Measurements from ENCODE around the gene CD109. TPM values are rescaled to one million over a fixed set of nuclear protein-coding genes. Genes with fewer than 3 reads are reported as not detected.

Gene CD109
- total RNA-seq, result 7.6 TPM
- long read RNA-seq, partial matches to known transcripts, result 3 of 6 reads
- long read RNA-seq, other reads (novel, unspliced or antisense), result 3 of 6 reads

GRCh38 chr6:73695619-73696421 is at the start of gene CD109:
TSS of gene CD109 (plus strand) at chr6:73696203. CDS start at chr6:73696216, 13 bp downstream.
- intact Hi-C loops (cut with micrococcal nuclease), result no loop called here
- ATAC-seq, result peak; percentile 94
- DNase-seq, result peak; percentile 68

GRCh38 chr6:73648166-73648565 is 47.8 kb upstream of the CD109 start:
- intact Hi-C loops (cut with micrococcal nuclease), result no loop called here
- ATAC-seq (no peak), DNase-seq (no peak)

GRCh38 chr6:73649783-73650182 is 46.2 kb upstream of the CD109 start:
- DNase-seq, result no peak
- intact Hi-C loops (cut with micrococcal nuclease), result no loop called here
- no peak for ATAC-seq

GRCh38 chr6:73652637-73653570 is 43.1 kb upstream of the CD109 start:
- intact Hi-C loops (cut with micrococcal nuclease), result no loop called here
- DNase-seq (peak; percentile 63), ATAC-seq (peak; percentile 67)

GRCh38 chr6:73653571-73654424 is 42.2 kb upstream of the CD109 start, which contains the start of gene SLC17A5:
TSS of gene SLC17A5 (minus strand) at chr6:73653992. CDS start at chr6:73653886, 106 bp downstream.
- ATAC-seq (peak; percentile 99), DNase-seq (peak; percentile 97)
- intact Hi-C loops (cut with micrococcal nuclease), result no loop called here

- intact Hi-C loops (cut with micrococcal nuclease), result no loop called here
- DNase-seq, result no peak
- no peak for ATAC-seq
Measured at GRCh38 chr6:73655341-73655917, 40.6 kb upstream of the CD109 start.

GRCh38 chr6:73656531-73657145 is 39.4 kb upstream of the CD109 start:
- ATAC-seq (no peak), DNase-seq (no peak)
- intact Hi-C loops (cut with micrococcal nuclease), result no loop called here

GRCh38 chr6:73657201-73657600 is 38.8 kb upstream of the CD109 start:
- no peak for ATAC-seq
- DNase-seq, result no peak
- intact Hi-C loops (cut with micrococcal nuclease), result no loop called here

GRCh38 chr6:73664701-73665100 is 31.3 kb upstream of the CD109 start:
- DNase-seq (no peak), ATAC-seq (no peak)
- intact Hi-C loops (cut with micrococcal nuclease), result no loop called here

- DNase-seq (no peak), ATAC-seq (no peak)
- intact Hi-C loops (cut with micrococcal nuclease), result no loop called here
Measured at GRCh38 chr6:73665686-73666319, 30.2 kb upstream of the CD109 start.

GRCh38 chr6:73666393-73666792 is 29.6 kb upstream of the CD109 start:
- intact Hi-C loops (cut with micrococcal nuclease), result no loop called here
- ATAC-seq, result no peak

GRCh38 chr6:73667798-73668197 is 28.2 kb upstream of the CD109 start:
- DNase-seq (no peak), ATAC-seq (no peak)
- intact Hi-C loops (cut with micrococcal nuclease), result no loop called here

More at GRCh38 chr6:73666393-73666792, 29.6 kb upstream of the CD109 start:
- no peak for DNase-seq

GRCh38 chr6:73669005-73669404 is 27.0 kb upstream of the CD109 start:
- intact Hi-C loops (cut with micrococcal nuclease), result no loop called here
- no peak for ATAC-seq
- no peak for DNase-seq

GRCh38 chr6:73671911-73672685 is 23.9 kb upstream of the CD109 start:
- DNase-seq, result no peak
- intact Hi-C loops (cut with micrococcal nuclease), result no loop called here
- no peak for ATAC-seq

- ATAC-seq (peak; percentile 90), DNase-seq (peak; percentile 66)
- intact Hi-C loops (cut with micrococcal nuclease), result loop anchor here (5.0 kb wide), 1 partner anchor 57 kb away; no protein-coding TSS in a partner anchor
Measured at GRCh38 chr6:73675466-73676098, 20.4 kb upstream of the CD109 start.

- DNase-seq, result no peak
- peak; percentile 77 for ATAC-seq
- intact Hi-C loops (cut with micrococcal nuclease), result loop anchor here (5.0 kb wide), 1 partner anchor 53 kb away; no protein-coding TSS in a partner anchor
Measured at GRCh38 chr6:73679009-73679408, 17.0 kb upstream of the CD109 start.

Measured in left ventricle myocardium superior (tissue), 1 donor.